Suprapubic skin (tissue), 4 donors: ENCODE data around the gene CELF4. TPM values are rescaled to one million over a fixed set of nuclear protein-coding genes. Genes with fewer than 3 reads are reported as not detected.

Experiments used
- DNase-seq, 2 donors: peaks; one replicate each; pipeline ENCODE4 v3.0.0-alpha.2; 2019; ENCODE audit warnings: low spot score in 2 of 2
- H3K27ac ChIP-seq: fragments of 200-600 bp; sonication (generic); one replicate; pipeline ENCODE4 v1.5.1; 2019
- H3K27me3 ChIP-seq: fragments of 200-600 bp; sonication (generic); one replicate; pipeline ENCODE4 v1.5.1; 2019
- H3K36me3 ChIP-seq: fragments of 200-600 bp; sonication (generic); one replicate; pipeline ENCODE4 v1.5.1; 2019
- H3K4me1 ChIP-seq: fragments of 200-600 bp; sonication (generic); one replicate; pipeline ENCODE4 v1.5.1; 2019
- H3K4me3 ChIP-seq: fragments of 200-600 bp; sonication (generic); one replicate; pipeline ENCODE4 v1.5.1; 2019; ENCODE audit warnings: mild to moderate bottlenecking
- H3K9me3 ChIP-seq: fragments of 200-600 bp; sonication (generic); one replicate; pipeline ENCODE4 v1.5.1; 2019
- EP300 ChIP-seq: sonication (generic); formaldehyde crosslinking; IDR thresholded peaks from one replicate; pipeline ENCODE4 v1.6.1; 2017; ENCODE audit warnings: antibody characterized with exemption
- POLR2A ChIP-seq, 2 donors: fragments of 450-650 bp; IDR thresholded peaks; one replicate each; pipeline ENCODE4 v1.6.1; 2017; ENCODE audit warnings: antibody characterized with exemption in 2 of 2, mild to moderate bottlenecking in 2 of 2, moderate library complexity in 2 of 2
- POLR2AphosphoS5 ChIP-seq, 3 donors: sonication (generic); formaldehyde crosslinking; IDR thresholded peaks; one replicate each; pipeline ENCODE4 v1.6.1; 2017; ENCODE audit warnings: antibody characterized with exemption in 3 of 3
- WGBS: methylation state at CpG from one replicate; pipeline ENCODE4 v1.1.5; 2018; 5-methylcytosine and 5-hydroxymethylcytosine counted together
- total RNA-seq, 4 donors: library from RNA; depleted of rRNA; stranded (reverse); fragments of >200 nt; gene quantifications; one replicate each; pipeline ENCODE4 v1.1.0, GENCODE V29; 2016
- TF ChIP-seq, protein P1 (sequence below), 2 donors: fragments of 200-600 bp in 1 of 2; fragments of 450-650 bp in 1 of 2; sonication (generic) in 1 of 2; IDR thresholded peaks; one replicate each; pipeline ENCODE4 v1.5.1; 2016 to 2019; ENCODE audit warnings: antibody characterized with exemption in 2 of 2, mild to moderate bottlenecking in 1 of 2, moderate library complexity in 1 of 2

Gene CELF4
- total RNA-seq, 4 donors from 2014 or later: not detected

DNA sequence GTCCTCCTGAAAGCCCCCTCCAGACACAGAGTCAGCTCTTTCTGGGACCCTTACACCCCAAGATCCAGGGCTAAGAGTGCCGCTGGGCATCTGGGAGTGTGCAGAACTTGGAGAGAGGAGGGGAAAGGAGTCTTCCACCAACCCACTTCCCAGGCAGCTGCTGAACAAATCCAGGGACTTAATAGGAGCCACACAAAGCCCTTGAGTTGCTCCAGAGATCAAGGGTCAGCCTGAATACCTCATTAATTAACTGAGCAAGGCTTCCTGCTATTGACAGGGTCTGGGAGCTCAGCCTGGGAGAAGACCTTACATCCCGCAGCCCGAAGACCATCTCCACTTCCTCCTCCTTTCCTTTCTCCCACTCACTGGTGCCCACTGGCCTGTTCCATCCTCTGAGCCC is 108.3 kb downstream of the CELF4 start:
- TF ChIP-seq POLR2A (IDR thresholded peaks at IDR 0.05): no peak
- TF ChIP-seq EP300: no peak
- TF ChIP-seq POLR2AphosphoS5 (IDR thresholded peaks at IDR 0.05): no peak
- TF ChIP-seq, protein P1, sequence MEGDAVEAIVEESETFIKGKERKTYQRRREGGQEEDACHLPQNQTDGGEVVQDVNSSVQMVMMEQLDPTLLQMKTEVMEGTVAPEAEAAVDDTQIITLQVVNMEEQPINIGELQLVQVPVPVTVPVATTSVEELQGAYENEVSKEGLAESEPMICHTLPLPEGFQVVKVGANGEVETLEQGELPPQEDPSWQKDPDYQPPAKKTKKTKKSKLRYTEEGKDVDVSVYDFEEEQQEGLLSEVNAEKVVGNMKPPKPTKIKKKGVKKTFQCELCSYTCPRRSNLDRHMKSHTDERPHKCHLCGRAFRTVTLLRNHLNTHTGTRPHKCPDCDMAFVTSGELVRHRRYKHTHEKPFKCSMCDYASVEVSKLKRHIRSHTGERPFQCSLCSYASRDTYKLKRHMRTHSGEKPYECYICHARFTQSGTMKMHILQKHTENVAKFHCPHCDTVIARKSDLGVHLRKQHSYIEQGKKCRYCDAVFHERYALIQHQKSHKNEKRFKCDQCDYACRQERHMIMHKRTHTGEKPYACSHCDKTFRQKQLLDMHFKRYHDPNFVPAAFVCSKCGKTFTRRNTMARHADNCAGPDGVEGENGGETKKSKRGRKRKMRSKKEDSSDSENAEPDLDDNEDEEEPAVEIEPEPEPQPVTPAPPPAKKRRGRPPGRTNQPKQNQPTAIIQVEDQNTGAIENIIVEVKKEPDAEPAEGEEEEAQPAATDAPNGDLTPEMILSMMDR (IDR thresholded peaks at IDR 0.05): no peak
- Histone ChIP-seq H3K27me3 (peaks cover 3% of the 10 kb centered on the region), H3K36me3 (no peaks in the 10 kb centered on the region), H3K4me1 (no peaks in the 10 kb centered on the region), H3K4me3 (no peak overlapping the region), H3K9me3 (no peaks in the 10 kb centered on the region), H3K27ac (no peak overlapping the region)
- 65% methylated on average over 2 of the region's 3 CpGs for WGBS
- DNase-seq: no peak

DNA sequence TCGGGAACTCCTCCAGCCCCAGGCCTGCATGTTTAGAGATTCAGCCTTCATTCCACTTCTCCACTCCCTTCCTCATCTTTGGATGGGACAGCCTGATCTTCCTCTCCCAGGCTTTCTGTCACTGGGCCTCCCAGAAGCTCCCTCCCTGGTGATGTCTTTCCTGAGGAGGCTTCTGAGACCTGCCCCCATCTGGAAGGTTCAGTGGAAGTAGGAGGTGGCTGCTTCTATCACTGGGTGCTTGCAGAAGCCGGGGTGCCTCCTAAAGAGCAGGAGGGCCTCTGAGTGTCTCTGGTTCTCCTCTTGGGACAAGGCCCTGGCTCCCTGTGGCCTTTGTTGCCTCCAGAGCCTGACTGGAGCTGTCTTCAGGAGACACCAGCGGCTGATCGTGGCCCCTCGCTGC is 108.7 kb downstream of the CELF4 start:
- no peak for TF ChIP-seq EP300
- TF ChIP-seq POLR2AphosphoS5 (IDR thresholded peaks at IDR 0.05): no peak
- TF ChIP-seq, protein P1 (IDR thresholded peaks at IDR 0.05): no peak
- no peak for TF ChIP-seq POLR2A (IDR thresholded peaks at IDR 0.05)
- H3K4me1 ChIP-seq: no peaks in the 10 kb centered on the region
- DNase-seq: no peak
- WGBS: 83% methylated on average over 3 of the region's 5 CpGs
- peaks cover 3% of the 10 kb centered on the region for H3K27me3 ChIP-seq
- H3K36me3 ChIP-seq: no peaks in the 10 kb centered on the region
- no peaks in the 10 kb centered on the region for H3K9me3 ChIP-seq
- H3K4me3 ChIP-seq: no peak overlapping the region
- no peak overlapping the region for H3K27ac ChIP-seq

DNA sequence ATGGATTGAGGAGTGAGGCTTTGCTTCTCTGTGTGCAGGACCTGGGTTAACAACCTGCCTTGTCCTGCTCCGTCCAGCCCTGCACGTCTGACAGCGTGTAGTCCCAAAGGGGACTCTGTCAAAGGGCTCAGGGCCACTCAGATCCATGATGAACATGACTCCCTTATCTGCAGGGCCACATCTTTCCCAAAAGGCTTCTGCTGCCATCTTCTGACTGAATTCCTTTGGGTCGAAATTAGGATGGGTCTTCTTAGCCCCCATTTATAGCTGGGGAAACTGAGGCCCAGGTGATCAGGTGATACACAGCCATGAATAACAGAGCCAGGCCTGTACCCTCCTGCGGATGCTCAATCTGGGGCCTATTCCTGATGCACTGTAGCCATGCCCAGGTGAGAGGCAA is 109.2 kb downstream of the CELF4 start:
- peaks cover 3% of the 10 kb centered on the region for H3K27me3 ChIP-seq
- TF ChIP-seq, protein P1 (IDR thresholded peaks at IDR 0.05): no peak
- TF ChIP-seq EP300: no peak
- TF ChIP-seq POLR2A (IDR thresholded peaks at IDR 0.05): no peak
- no peak for TF ChIP-seq POLR2AphosphoS5 (IDR thresholded peaks at IDR 0.05)
- no peak overlapping the region for H3K4me3 ChIP-seq
- DNase-seq: no peak
- H3K9me3 ChIP-seq: no peaks in the 10 kb centered on the region
- WGBS: 88% methylated on average over 5 of the region's 5 CpGs
- no peaks in the 10 kb centered on the region for H3K4me1 ChIP-seq
- no peak overlapping the region for H3K27ac ChIP-seq
- no peaks in the 10 kb centered on the region for H3K36me3 ChIP-seq

DNA sequence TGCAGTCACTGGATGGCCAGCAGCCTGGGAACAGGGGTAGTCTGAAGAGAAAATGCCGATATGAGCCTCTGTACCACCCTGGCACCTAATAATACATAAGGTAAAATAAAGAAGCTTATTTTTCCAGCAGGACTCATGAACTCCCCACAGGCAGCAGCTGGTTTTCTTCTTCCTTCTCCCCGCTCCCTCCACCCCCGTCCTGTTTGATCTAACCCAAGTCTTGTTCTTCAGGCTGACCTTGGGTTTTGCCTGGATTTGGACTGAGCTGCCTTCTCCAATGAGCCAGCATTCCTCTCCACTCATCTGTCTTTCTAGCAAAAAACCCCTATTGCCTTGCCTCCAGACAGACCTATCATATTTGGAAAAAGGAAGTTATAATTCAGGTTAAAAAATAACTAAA is 111.8 kb downstream of the CELF4 start:
- TF ChIP-seq POLR2A (IDR thresholded peaks at IDR 0.05): no peak
- TF ChIP-seq, protein P1 (IDR thresholded peaks at IDR 0.05): no peak
- 88% methylated on average over 3 of the region's 3 CpGs for WGBS
- Histone ChIP-seq H3K27me3 (peaks cover 4% of the 10 kb centered on the region), H3K4me3 (no peak overlapping the region), H3K36me3 (no peaks in the 10 kb centered on the region), H3K27ac (no peak overlapping the region), H3K9me3 (no peaks in the 10 kb centered on the region), H3K4me1 (no peaks in the 10 kb centered on the region)
- no peak for DNase-seq

DNA sequence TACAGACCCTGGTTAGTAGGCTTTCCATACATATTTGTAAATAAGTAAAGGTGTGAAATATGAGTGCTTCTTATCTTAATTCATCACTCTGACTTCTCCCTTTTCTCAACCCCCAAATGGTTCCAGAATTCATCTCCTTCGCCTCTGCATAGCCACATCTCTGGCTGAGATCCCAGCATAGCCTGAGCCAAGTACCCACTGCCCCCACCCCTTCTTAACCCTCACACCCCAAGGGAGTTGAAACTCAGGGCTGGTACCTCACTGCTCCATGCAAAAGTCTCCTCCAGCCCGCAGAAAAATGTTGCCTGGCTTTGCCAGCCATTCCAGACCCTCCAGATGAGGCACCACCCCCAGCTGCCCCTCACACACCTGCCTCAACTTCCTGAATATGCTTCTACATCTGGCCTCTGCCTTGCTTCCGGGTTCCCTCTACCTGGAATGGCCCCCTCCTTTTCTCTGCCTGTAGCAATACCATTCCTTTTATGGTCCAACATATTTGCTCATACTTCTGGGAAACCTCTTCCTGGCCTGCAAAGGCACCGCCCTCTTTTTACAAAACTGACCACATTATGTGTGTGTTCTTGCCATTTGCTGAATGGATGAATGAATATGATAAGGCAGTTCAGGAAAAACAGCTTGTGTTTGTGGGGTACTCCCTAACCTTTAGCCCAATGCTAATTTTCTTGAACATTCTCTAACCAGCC is 112.8 kb downstream of the CELF4 start:
- Histone ChIP-seq H3K4me3 (no peak overlapping the region), H3K36me3 (no peaks in the 10 kb centered on the region), H3K4me1 (no peaks in the 10 kb centered on the region), H3K27me3 (peaks cover 12% of the 10 kb centered on the region), H3K9me3 (no peaks in the 10 kb centered on the region), H3K27ac (no peak overlapping the region)
- WGBS: 44% methylated on average over 4 of the region's 4 CpGs
- DNase-seq: no peak
- no peak for TF ChIP-seq EP300
- TF ChIP-seq POLR2A (IDR thresholded peaks at IDR 0.05): no peak
- no peak for TF ChIP-seq POLR2AphosphoS5 (IDR thresholded peaks at IDR 0.05)

DNA sequence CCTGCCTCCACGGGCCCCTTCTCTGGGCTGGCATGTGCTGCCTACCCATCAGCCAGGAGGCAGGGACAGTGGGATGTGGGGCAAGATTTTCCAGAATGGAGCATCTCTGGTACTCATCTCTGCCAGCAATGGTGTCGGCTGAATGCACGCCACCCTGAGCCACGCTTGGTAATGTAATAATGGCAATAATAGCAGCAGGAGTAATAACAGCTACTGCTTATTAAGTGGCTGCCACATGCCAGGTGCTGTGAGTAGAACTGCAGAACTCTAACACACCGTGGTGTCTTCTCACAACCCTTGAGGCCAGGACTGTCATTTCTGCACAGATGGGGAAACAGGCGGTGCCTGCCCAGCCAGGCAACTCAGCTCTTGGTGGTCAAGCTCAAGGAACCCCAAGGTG is 113.6 kb downstream of the CELF4 start:
- Histone ChIP-seq H3K9me3 (no peaks in the 10 kb centered on the region), H3K4me1 (no peaks in the 10 kb centered on the region), H3K27me3 (peaks cover 13% of the 10 kb centered on the region), H3K27ac (no peak overlapping the region), H3K4me3 (no peak overlapping the region), H3K36me3 (no peaks in the 10 kb centered on the region)
- TF ChIP-seq POLR2AphosphoS5 (IDR thresholded peaks at IDR 0.05): no peak
- TF ChIP-seq, protein P1 (IDR thresholded peaks at IDR 0.05): no peak
- no peak for TF ChIP-seq EP300
- no peak for DNase-seq
- 79% methylated on average over 3 of the region's 6 CpGs for WGBS
